NT2/D1 (cell line): ENCODE data around the gene IL18.

ENCODE experiments used
- SUZ12 ChIP-seq: IDR thresholded peaks from 2 replicates; pipeline ENCODE4 v1.6.1; 2011; ENCODE audit not compliant: insufficient read length, insufficient read depth; ENCODE audit errors: extremely low read depth
- YY1 ChIP-seq: IDR thresholded peaks from 2 replicates; pipeline ENCODE4 v1.6.1; 2011; ENCODE audit not compliant: insufficient read length, insufficient read depth
- ZNF274 ChIP-seq: IDR thresholded peaks from 2 replicates; pipeline ENCODE4 v1.6.1; 2011; ENCODE audit warnings: mild to moderate bottlenecking, low read depth, low read length

GRCh38 chr11:112134473-112134872 lies 29.4 kb downstream of the IL18 start:
- TF ChIP-seq ZNF274: no peak
- TF ChIP-seq YY1: no peak
- TF ChIP-seq SUZ12: no peak
